Uterus (tissue), 4 donors: Measurements from ENCODE around the gene RALA. TPM values are rescaled to one million over a fixed set of nuclear protein-coding genes. Genes with fewer than 3 reads are reported as not detected.

Source experiments
- DNase-seq, 2 donors: peaks; one replicate each; pipeline ENCODE4 v3.0.0-alpha.2; 2019 to 2020
- H3K27ac ChIP-seq, 2 donors: fragments of 200-600 bp; sonication (generic); 1 replicate in 1 of 2; 2 replicates in 1 of 2; pipeline ENCODE4 v1.5.1; 2016 to 2018
- H3K27me3 ChIP-seq, 2 donors: fragments of 200-600 bp; sonication (generic); one replicate each; pipeline ENCODE4 v1.5.1; 2018 to 2019; ENCODE audit warnings: control low read depth in 1 of 2
- H3K36me3 ChIP-seq, 2 donors: fragments of 200-600 bp; sonication (generic); one replicate each; pipeline ENCODE4 v1.5.1; 2019; ENCODE audit warnings: control low read depth in 1 of 2
- H3K4me1 ChIP-seq, 2 donors: fragments of 200-600 bp; sonication (generic); one replicate each; pipeline ENCODE4 v1.5.1; 2018 to 2019; ENCODE audit warnings: control low read depth in 1 of 2
- H3K4me3 ChIP-seq, 2 donors: fragments of 200-600 bp; sonication (generic); 1 replicate in 1 of 2; 2 replicates in 1 of 2; pipeline ENCODE4 v1.5.1; 2018 to 2019; ENCODE audit warnings: mild to moderate bottlenecking in 1 of 2
- H3K9me3 ChIP-seq, 2 donors: fragments of 200-600 bp; sonication (generic); one replicate each; pipeline ENCODE4 v1.5.1; 2019; ENCODE audit warnings: control low read depth in 1 of 2
- POLR2A ChIP-seq, 2 donors: fragments of 450-650 bp; IDR thresholded peaks; one replicate each; pipeline ENCODE4 v1.6.1; 2016; ENCODE audit warnings: antibody characterized with exemption in 2 of 2, mild to moderate bottlenecking in 1 of 2, moderate library complexity in 1 of 2
- intact Hi-C: fragments of 100-400 bp; cut with DNase I; formaldehyde crosslinking; loops from one replicate; pipeline ENCODE4 v1.15.1; 2023; ENCODE audit warnings: low total_unique reads
- total RNA-seq, 4 donors: library from RNA; depleted of rRNA in 3 of 4; stranded (reverse); fragments of >200 nt in 3 of 4; gene quantifications; one replicate each; pipeline versions ENCODE4 v1.1.0 to v1.2.4, GENCODE V29; 2014 to 2023
- TF ChIP-seq, protein P1 (sequence below), 4 experiments: fragments of 200-600 bp in 2 of 4; fragments of 450-650 bp in 2 of 4; sonication (generic) in 2 of 4; IDR thresholded peaks; one replicate each; pipeline ENCODE4 v1.5.1; 2016 to 2019; ENCODE audit warnings: antibody characterized with exemption in 4 of 4, mild to moderate bottlenecking in 2 of 4, moderate library complexity in 1 of 4
- donor health status: DM: yes; HTN: yes; CAD: no.

The RALA gene
- total RNA-seq, 4 donors from 2014 or later, result 7.4 to 31.1 (median 17.6) TPM

DNA sequence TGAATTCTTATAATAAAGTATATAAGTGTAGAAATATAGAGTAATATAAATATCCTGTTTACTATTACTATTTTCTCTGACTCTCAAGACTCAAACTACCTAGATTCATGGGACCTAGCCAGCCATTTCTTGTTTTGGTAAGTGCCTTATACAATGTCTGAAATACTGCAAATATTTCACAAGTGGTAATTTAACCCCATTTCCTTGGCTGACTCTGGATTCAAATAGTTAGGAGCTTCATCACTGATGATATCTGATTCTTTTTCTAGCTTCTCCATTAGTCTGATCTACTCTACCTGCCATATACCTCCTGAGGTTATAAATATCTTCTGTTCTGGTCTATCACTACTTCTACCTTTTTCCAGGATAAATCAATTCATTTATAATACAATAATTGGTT is 6.4 kb upstream of the RALA start:
- intact Hi-C loops, result no loop called here
- H3K27me3 ChIP-seq, result no peaks in the 10 kb centered on the region
- no peaks in the 10 kb centered on the region for H3K36me3 ChIP-seq
- no peak for TF ChIP-seq POLR2A (IDR thresholded peaks at IDR 0.05)
- TF ChIP-seq, protein P1, sequence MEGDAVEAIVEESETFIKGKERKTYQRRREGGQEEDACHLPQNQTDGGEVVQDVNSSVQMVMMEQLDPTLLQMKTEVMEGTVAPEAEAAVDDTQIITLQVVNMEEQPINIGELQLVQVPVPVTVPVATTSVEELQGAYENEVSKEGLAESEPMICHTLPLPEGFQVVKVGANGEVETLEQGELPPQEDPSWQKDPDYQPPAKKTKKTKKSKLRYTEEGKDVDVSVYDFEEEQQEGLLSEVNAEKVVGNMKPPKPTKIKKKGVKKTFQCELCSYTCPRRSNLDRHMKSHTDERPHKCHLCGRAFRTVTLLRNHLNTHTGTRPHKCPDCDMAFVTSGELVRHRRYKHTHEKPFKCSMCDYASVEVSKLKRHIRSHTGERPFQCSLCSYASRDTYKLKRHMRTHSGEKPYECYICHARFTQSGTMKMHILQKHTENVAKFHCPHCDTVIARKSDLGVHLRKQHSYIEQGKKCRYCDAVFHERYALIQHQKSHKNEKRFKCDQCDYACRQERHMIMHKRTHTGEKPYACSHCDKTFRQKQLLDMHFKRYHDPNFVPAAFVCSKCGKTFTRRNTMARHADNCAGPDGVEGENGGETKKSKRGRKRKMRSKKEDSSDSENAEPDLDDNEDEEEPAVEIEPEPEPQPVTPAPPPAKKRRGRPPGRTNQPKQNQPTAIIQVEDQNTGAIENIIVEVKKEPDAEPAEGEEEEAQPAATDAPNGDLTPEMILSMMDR (IDR thresholded peaks at IDR 0.05), result no peak
- no peak overlapping the region for H3K4me3 ChIP-seq
- no peak for DNase-seq
- H3K9me3 ChIP-seq, result no peaks in the 10 kb centered on the region
- no peaks in the 10 kb centered on the region for H3K4me1 ChIP-seq
- H3K27ac ChIP-seq, result no peak overlapping the region

DNA sequence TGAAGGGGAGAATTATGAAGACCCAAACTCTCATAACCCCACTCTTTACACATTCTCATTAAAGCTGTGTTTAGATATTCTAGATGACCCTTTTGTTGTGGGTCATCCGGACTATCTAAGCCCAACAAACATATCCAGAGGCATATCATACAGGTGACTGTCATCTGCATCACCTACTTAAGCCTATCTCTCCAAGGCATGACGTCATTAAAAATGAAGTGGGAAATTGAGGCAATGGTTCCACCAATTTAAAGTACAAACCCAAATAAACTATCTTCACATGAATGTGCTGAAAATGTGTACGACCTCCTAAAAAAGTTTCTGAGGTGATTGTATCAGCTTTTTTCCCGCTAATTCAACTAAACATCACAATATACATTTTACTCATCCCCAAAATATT is 4.5 kb upstream of the RALA start:
- TF ChIP-seq, protein P1 (IDR thresholded peaks at IDR 0.05), result no peak
- no peak for TF ChIP-seq POLR2A (IDR thresholded peaks at IDR 0.05)
- intact Hi-C loops, result no loop called here
- H3K4me1 ChIP-seq, result no peaks in the 10 kb centered on the region
- no peaks in the 10 kb centered on the region for H3K36me3 ChIP-seq
- no peaks in the 10 kb centered on the region for H3K9me3 ChIP-seq
- no peak overlapping the region for H3K4me3 ChIP-seq
- no peaks in the 10 kb centered on the region for H3K27me3 ChIP-seq
- no peak overlapping the region for H3K27ac ChIP-seq
- no peak for DNase-seq

DNA sequence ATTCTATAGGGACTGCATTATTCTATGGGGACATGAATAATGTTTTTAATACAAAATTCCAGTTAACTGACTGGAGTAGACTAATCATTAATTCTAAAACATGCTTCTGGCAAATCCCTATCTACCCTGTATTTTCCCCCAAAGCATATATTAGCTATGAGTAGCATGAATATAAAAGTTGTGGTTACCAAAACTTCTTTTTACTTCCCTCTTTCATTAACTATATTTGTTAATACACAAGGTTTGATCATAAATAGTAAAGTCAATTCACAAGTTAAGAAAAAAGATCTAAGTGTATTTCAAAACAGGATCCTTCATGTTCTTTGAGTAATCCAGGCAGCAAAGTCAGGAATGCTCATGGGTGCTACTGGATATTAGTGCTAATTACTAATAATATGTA is 2.9 kb upstream of the RALA start:
- Histone ChIP-seq H3K36me3 (no peaks in the 10 kb centered on the region), H3K27ac (no peak overlapping the region), H3K9me3 (no peaks in the 10 kb centered on the region), H3K4me3 (no peak overlapping the region), H3K27me3 (no peaks in the 10 kb centered on the region), H3K4me1 (peaks cover 0 to 4% of the 10 kb centered on the region in 2 donors)
- TF ChIP-seq, protein P1 (IDR thresholded peaks at IDR 0.05), result no peak
- TF ChIP-seq POLR2A (IDR thresholded peaks at IDR 0.05), result no peak
- intact Hi-C loops, result no loop called here
- DNase-seq, result no peak

DNA sequence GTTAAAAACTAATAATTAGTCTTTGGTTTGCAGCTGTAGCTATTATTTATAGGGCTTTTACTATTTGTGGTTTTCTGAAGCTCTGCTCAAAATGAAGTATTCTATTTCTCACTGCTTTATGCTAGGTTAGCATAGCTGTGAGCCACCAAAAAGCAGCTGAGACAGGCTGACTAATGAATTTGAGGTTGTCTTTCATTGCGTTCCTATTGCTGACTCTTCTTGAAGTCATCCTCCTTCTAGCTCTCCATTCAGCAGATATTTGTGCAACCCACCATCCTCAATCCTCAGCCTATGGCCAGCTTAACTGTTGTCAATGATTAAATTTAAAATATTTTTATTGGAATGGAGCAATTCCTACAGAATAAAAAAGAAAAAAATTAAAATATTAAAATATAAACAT is 2.1 kb upstream of the RALA start:
- intact Hi-C loops, result no loop called here
- Histone ChIP-seq H3K9me3 (no peaks in the 10 kb centered on the region), H3K27me3 (no peaks in the 10 kb centered on the region), H3K4me1 (peaks cover 0 to 4% of the 10 kb centered on the region in 2 donors), H3K27ac (no peak overlapping the region), H3K4me3 (no peak overlapping the region), H3K36me3 (no peaks in the 10 kb centered on the region)
- no peak for TF ChIP-seq POLR2A (IDR thresholded peaks at IDR 0.05)
- TF ChIP-seq, protein P1 (IDR thresholded peaks at IDR 0.05), result no peak
- no peak for DNase-seq

DNA sequence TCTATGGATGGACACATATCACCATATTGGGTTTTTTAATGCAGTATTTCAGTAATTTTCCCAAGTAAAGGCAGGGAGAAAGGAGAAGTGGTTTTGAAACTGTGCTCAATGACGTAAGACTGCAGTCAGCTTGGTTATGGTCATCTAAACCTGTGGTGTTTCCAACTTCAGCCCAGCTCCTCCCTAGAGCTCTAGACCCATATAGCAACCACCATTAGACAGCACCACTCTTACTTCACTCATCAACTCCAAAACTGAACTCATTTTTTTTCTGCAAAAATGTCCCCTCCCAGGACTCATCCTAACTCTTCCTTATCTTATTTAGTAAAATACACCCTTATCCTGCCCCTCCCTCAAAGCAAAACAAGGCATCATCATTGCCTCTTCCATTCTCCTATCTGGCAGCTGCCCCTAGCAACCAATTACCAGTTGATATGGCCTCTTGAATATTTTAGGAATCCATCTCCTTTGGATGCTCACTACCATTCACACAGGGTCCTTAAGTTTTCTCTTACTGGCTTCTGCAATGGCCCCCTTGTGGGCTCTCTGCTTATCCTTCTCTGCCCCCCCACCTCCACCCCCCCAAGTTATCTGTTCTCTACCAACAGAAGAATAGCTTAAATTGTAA is 1.5 kb upstream of the RALA start:
- Histone ChIP-seq H3K36me3 (no peaks in the 10 kb centered on the region), H3K4me1 (peaks cover 0 to 4% of the 10 kb centered on the region in 2 donors), H3K9me3 (no peaks in the 10 kb centered on the region), H3K27ac (peak overlapping the region in 1 of 2 donors; percentile 86), H3K4me3 (no peak overlapping the region), H3K27me3 (no peaks in the 10 kb centered on the region)
- TF ChIP-seq, protein P1 (IDR thresholded peaks at IDR 0.05), result no peak
- TF ChIP-seq POLR2A (IDR thresholded peaks at IDR 0.05), result no peak
- DNase-seq, result no peak
- intact Hi-C loops, result no loop called here
